HepG2 (cell line): ENCODE data around the gene MEGF11. TPM values are rescaled to one million over a fixed set of nuclear protein-coding genes. Genes with fewer than 3 reads are reported as not detected.

Experiments used
- ATAC-seq: fragments of 200-7000 bp; cut with Tn5 transposase; 3 replicates; pipeline ENCODE4 v1.9.1; 2020; ENCODE audit warnings: mild to moderate bottlenecking, moderate library complexity
- BruUV-seq: library from RNA; stranded (reverse); fragments of 400-500 nt; replicated peaks from 2 replicates; lab custom pipeline; 2021; lab: Mats Ljungman, UMichigan
- CTCF ChIA-PET: fragments of 300-600 bp; formaldehyde crosslinking; extraction: SDS; loops from one replicate; lab custom pipeline; 2021; ENCODE audit warnings: low total read pairs, inconsistent platforms, low intra/inter-chr PET ratio; lab: Yijun Ruan, JAX
- POLR2A ChIA-PET: fragments of 350-600 bp; sonication (Branson Sonifier 250); formaldehyde crosslinking; loops from one replicate; lab custom pipeline; 2020; ENCODE audit warnings: antibody characterized with exemption, inconsistent platforms; lab: Yijun Ruan, JAX
- DNase-seq: peaks from one replicate; pipeline ENCODE4 v3.0.0-alpha.2; 2015; ENCODE audit warnings: low spot score
- FAIRE-seq: peaks from 3 replicates; lab custom pipeline; 2011; peaks lifted over from hg19 to GRCh38; lab: Jason Lieb, UNC
- H2AFZ ChIP-seq: one replicate; pipeline ENCODE4 v1.6.1; 2011; ENCODE audit warnings: low read length, inconsistent platforms
- H3K27ac ChIP-seq: fragments of 300-600 bp; 3 replicates; pipeline ENCODE4 v1.8.0; 2011; ENCODE audit warnings: mixed run types, mild to moderate bottlenecking, mixed read lengths, low read length, inconsistent platforms; ENCODE audit not compliant: insufficient read depth; ENCODE audit errors: extremely low read length
- H3K27me3 ChIP-seq, 2 experiments: fragments of 200-600 bp in 1 of 2; 2 replicates in 1 of 2; 3 replicates in 1 of 2; pipeline versions ENCODE4 v1.6.0 to v1.8.0; 2011; ENCODE audit warnings: low read length in 2 of 2, mild to moderate bottlenecking in 2 of 2, moderate library complexity in 2 of 2, inconsistent platforms in 1 of 2; ENCODE audit not compliant: insufficient read depth in 2 of 2, control insufficient read depth in 1 of 2
- H3K36me3 ChIP-seq, 2 experiments: fragments of 200-600 bp in 1 of 2; replicated peaks in 1 of 2; 2 replicates in 1 of 2; 3 replicates in 1 of 2; pipeline versions ENCODE4 v1.5.1 to v1.8.0; 2011; ENCODE audit warnings: low read length in 2 of 2, inconsistent platforms in 1 of 2; ENCODE audit not compliant: insufficient read depth in 2 of 2, control insufficient read depth in 1 of 2
- H3K4me1 ChIP-seq: 2 replicates; pipeline ENCODE4 v1.5.1; 2012; ENCODE audit warnings: low read length, inconsistent platforms; ENCODE audit not compliant: insufficient read depth
- H3K4me2 ChIP-seq: 2 replicates; pipeline ENCODE4 v1.6.0; 2011; ENCODE audit warnings: low read depth, low read length, inconsistent platforms
- H3K4me3 ChIP-seq, 3 experiments: fragments of 200-600 bp in 1 of 3; sonication (generic), shearing (Covaris generic) in 1 of 3; replicated peaks in 1 of 3; 2 replicates each; pipeline ENCODE4 v1.5.1; 2011 to 2016; ENCODE audit warnings: low read length in 3 of 3, inconsistent platforms in 2 of 3, low read depth in 2 of 3, mild to moderate bottlenecking in 2 of 3, control low read depth in 1 of 3, mixed read lengths in 1 of 3; ENCODE audit not compliant: insufficient read depth in 1 of 3
- H3K79me2 ChIP-seq: one replicate; pipeline ENCODE4 v1.6.1; 2011; ENCODE audit warnings: low read length, inconsistent platforms; ENCODE audit not compliant: insufficient read depth
- H3K9ac ChIP-seq: 2 replicates; pipeline ENCODE4 v1.6.0; 2011; ENCODE audit warnings: mild to moderate bottlenecking, low read depth, low read length, inconsistent platforms; ENCODE audit not compliant: insufficient read depth
- H3K9me3 ChIP-seq: 2 replicates; pipeline ENCODE4 v1.5.1; 2012; ENCODE audit warnings: mild to moderate bottlenecking, low read length
- H4K20me1 ChIP-seq: 2 replicates; pipeline ENCODE4 v1.6.0; 2011; ENCODE audit warnings: inconsistent platforms, mild to moderate bottlenecking, low read length, moderate library complexity; ENCODE audit not compliant: insufficient read depth
- CBX2 ChIP-seq, 2 experiments: fragments of 200-600 bp in 1 of 2; sonication (generic); formaldehyde crosslinking in 1 of 2; IDR thresholded peaks; 2 replicates each; pipeline versions ENCODE4 v1.7.0 to v1.8.1; 2018 to 2022; ENCODE audit warnings: low read depth in 2 of 2, low read length in 1 of 2, mild to moderate bottlenecking in 1 of 2, missing genetic modification reagents in 1 of 2
- LBX2 ChIP-seq: sonication (generic); formaldehyde crosslinking; IDR thresholded peaks from 2 replicates; pipeline ENCODE4 v1.5.0; 2020; ENCODE audit warnings: missing genetic modification reagents, mild to moderate bottlenecking, borderline replicate concordance
- PRDM4 ChIP-seq: sonication (generic); formaldehyde crosslinking; IDR thresholded peaks from 2 replicates; pipeline ENCODE4 v1.9.0; 2021; ENCODE audit warnings: missing genetic modification reagents, borderline replicate concordance
- REXO4 ChIP-seq: sonication (generic); formaldehyde crosslinking; IDR thresholded peaks from 2 replicates; pipeline ENCODE4 v1.8.0; 2022; ENCODE audit warnings: missing genetic modification reagents, mild to moderate bottlenecking, borderline replicate concordance
- SOX6 ChIP-seq, 2 experiments: fragments of 450-650 bp in 1 of 2; sonication (generic) in 1 of 2; formaldehyde crosslinking in 1 of 2; IDR thresholded peaks; 2 replicates each; pipeline versions ENCODE4 v1.4.0 to v1.6.1; 2017 to 2020; ENCODE audit warnings: antibody characterized with exemption in 1 of 2, mild to moderate bottlenecking in 1 of 2, missing genetic modification reagents in 1 of 2
- TCF12 ChIP-seq, 2 experiments: fragments of 450-650 bp in 1 of 2; sonication (generic) in 1 of 2; formaldehyde crosslinking in 1 of 2; IDR thresholded peaks; 2 replicates each; pipeline versions ENCODE4 v1.6.1 to v1.8.0; 2017 to 2022; ENCODE audit warnings: antibody characterized with exemption in 1 of 2, mild to moderate bottlenecking in 1 of 2, missing genetic modification reagents in 1 of 2, moderate library complexity in 1 of 2
- TERF1 ChIP-seq: sonication (generic); formaldehyde crosslinking; IDR thresholded peaks from 2 replicates; pipeline ENCODE4 v1.8.0; 2022; ENCODE audit warnings: mild to moderate bottlenecking, missing genetic modification reagents, moderate library complexity
- ZNF274 ChIP-seq: sonication (generic); formaldehyde crosslinking; IDR thresholded peaks from 2 replicates; pipeline ENCODE4 v1.5.1; 2020; ENCODE audit warnings: mild to moderate bottlenecking, missing genetic modification reagents
- ZNF333 ChIP-seq: sonication (generic); formaldehyde crosslinking; IDR thresholded peaks from 2 replicates; pipeline ENCODE4 v1.4.0; 2020; ENCODE audit warnings: mild to moderate bottlenecking, missing genetic modification reagents, borderline replicate concordance
- ZNF761 ChIP-seq: sonication (generic); formaldehyde crosslinking; conservative IDR thresholded peaks from 2 replicates; pipeline ENCODE4 v1.4.0; 2020; ENCODE audit warnings: mild to moderate bottlenecking, missing genetic modification reagents
- ZNF782 ChIP-seq: sonication (generic); formaldehyde crosslinking; IDR thresholded peaks from 2 replicates; pipeline ENCODE4 v1.4.0; 2020; ENCODE audit warnings: missing genetic modification reagents, mild to moderate bottlenecking, borderline replicate concordance
- WGBS: methylation state at CpG from one replicate; pipeline ENCODE4 v1.1.6; 2017; ENCODE audit warnings: low lambda C conversion rate; 5-methylcytosine and 5-hydroxymethylcytosine counted together
- in situ Hi-C: cut with HindIII; loops from 2 replicates; pipeline ENCODE4 v1.10.0; 2017; ENCODE audit warnings: low pct_unique_long_range_greater_than_20kb; ENCODE audit not compliant: extremely low pct_ligation_motif_present
- intact Hi-C: fragments of 100-400 bp; cut with micrococcal nuclease; formaldehyde crosslinking; loops from one replicate; pipeline ENCODE4 v1.10.0; 2022; ENCODE audit not compliant: unreplicated experiment
- polyA plus RNA-seq, 8 experiments: library from polyadenylated mRNA; depleted of rRNA in 3 of 8; stranded (reverse) in 7 of 8; unstranded in 1 of 8; fragments of >200 nt; fragmentation: Illumina TruSeq in 4 of 8; extraction: Trizol in 4 of 8; gene quantifications; 2 replicates each; pipeline versions ENCODE4 v1.2.1 to v1.2.3, GENCODE V29; 2011 to 2016; ENCODE audit warnings: low read depth in 4 of 8, missing spikeins in 1 of 8, mixed read lengths in 1 of 8; ENCODE audit not compliant: insufficient read depth in 1 of 8
- total RNA-seq, 5 experiments: library from RNA; depleted of rRNA; stranded (reverse); fragments of >200 nt; fragmentation: Illumina TruSeq; extraction: Trizol; gene quantifications; 2 replicates each; pipeline ENCODE4 v1.2.3, GENCODE V29; 2016; ENCODE audit warnings: low read depth in 1 of 5
- TF ChIP-seq, protein P1 (sequence below): sonication (generic); formaldehyde crosslinking; IDR thresholded peaks from 2 replicates; pipeline ENCODE4 v1.4.0; 2020; ENCODE audit warnings: low read depth, mild to moderate bottlenecking, missing genetic modification reagents
- TF ChIP-seq, protein P2 (sequence below): sonication (generic); formaldehyde crosslinking; IDR thresholded peaks from 2 replicates; pipeline ENCODE4 v1.4.0; 2020; ENCODE audit warnings: missing genetic modification reagents

MEGF11 gene
- total and polyA plus RNA-seq, 2 of the 13 experiments (the other 11 are each of a cell fraction or from before 2014, with no cell fraction given) = not detected

GRCh38 chr15:66220601-66221000, 32.9 kb downstream of the MEGF11 start (continued):
- no peak for TF ChIP-seq TCF12 (IDR thresholded peaks at IDR 0.05)
- no peak for TF ChIP-seq TCF12 (CRISPR knock-in tag; IDR thresholded peaks at IDR 0.05)
- TF ChIP-seq, protein P1, sequence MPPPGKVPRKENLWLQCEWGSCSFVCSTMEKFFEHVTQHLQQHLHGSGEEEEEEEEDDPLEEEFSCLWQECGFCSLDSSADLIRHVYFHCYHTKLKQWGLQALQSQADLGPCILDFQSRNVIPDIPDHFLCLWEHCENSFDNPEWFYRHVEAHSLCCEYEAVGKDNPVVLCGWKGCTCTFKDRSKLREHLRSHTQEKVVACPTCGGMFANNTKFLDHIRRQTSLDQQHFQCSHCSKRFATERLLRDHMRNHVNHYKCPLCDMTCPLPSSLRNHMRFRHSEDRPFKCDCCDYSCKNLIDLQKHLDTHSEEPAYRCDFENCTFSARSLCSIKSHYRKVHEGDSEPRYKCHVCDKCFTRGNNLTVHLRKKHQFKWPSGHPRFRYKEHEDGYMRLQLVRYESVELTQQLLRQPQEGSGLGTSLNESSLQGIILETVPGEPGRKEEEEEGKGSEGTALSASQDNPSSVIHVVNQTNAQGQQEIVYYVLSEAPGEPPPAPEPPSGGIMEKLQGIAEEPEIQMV (CRISPR knock-in tag) = no peak
- TF ChIP-seq, protein P2, sequence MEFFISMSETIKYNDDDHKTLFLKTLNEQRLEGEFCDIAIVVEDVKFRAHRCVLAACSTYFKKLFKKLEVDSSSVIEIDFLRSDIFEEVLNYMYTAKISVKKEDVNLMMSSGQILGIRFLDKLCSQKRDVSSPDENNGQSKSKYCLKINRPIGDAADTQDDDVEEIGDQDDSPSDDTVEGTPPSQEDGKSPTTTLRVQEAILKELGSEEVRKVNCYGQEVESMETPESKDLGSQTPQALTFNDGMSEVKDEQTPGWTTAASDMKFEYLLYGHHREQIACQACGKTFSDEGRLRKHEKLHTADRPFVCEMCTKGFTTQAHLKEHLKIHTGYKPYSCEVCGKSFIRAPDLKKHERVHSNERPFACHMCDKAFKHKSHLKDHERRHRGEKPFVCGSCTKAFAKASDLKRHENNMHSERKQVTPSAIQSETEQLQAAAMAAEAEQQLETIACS (CRISPR knock-in tag) = no peak
- TF ChIP-seq, all 625 proteins: peak for 0

DNA sequence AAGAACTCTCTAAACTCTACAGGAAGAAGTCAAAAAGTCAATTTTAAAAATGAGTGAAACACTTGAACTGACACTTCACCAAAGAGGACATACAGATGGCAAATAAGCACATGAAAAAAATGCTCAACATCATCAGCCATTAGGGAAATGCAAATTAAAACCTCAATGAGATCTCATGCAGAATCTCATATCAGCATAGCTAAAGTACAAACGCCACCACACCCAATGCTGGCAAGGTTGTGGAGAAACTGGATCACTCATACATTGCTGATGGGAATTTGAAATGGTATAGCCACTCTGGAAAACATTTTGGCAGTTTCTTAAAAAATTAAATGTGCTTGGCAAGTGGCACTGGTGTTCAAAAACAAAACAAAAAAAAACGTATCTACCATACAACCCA, 34.2 kb downstream of the MEGF11 start:
- ATAC-seq (no peak), FAIRE-seq (no peak), DNase-seq (no peak)
- Histone ChIP-seq H3K27me3 (peaks cover 4 to 37% of the 10 kb centered on the region in 2 experiments; a peak in 4 of 5 replicates), H3K9ac (no peak overlapping the region), H3K36me3 (no peaks in the 10 kb centered on the region), H4K20me1 (no peaks in the 10 kb centered on the region), H2AFZ (no peak overlapping the region), H3K27ac (no peak overlapping the region), H3K9me3 (no peaks in the 10 kb centered on the region), H3K4me2 (no peak overlapping the region), H3K4me3 (no peak overlapping the region), H3K4me1 (no peaks in the 10 kb centered on the region), H3K79me2 (no peaks in the 10 kb centered on the region)
- no TSS peak for BruUV-seq
- CTCF ChIA-PET = no interaction called here
- TF ChIP-seq PRDM4 (CRISPR knock-in tag) (no peak), ZNF274 (no peak), SOX6 (IDR thresholded peaks at IDR 0.05) (no peak), SOX6 (CRISPR knock-in tag; IDR thresholded peaks at IDR 0.05) (no peak), ZNF782 (CRISPR knock-in tag) (no peak), REXO4 (CRISPR knock-in tag) (no peak), CBX2 (IDR thresholded peaks at IDR 0.05; ENCODE audit: low read depth, low read length) (no peak), CBX2 (CRISPR knock-in tag; IDR thresholded peaks at IDR 0.05; ENCODE audit: low read depth) (no peak), LBX2 (CRISPR knock-in tag) (no peak), ZNF333 (no peak), ZNF761 (no peak), TERF1 (CRISPR knock-in tag) (no peak)
- POLR2A ChIA-PET = no interaction called here
- in situ Hi-C loops = no loop called here
- WGBS = 10% methylated on average over 2 of the region's 2 CpGs
- intact Hi-C loops = no loop called here
